ENCODE data around the gene KCNJ9. TPM values are rescaled to one million over a fixed set of nuclear protein-coding genes. Genes with fewer than 3 reads are reported as not detected.

KCNJ9 gene
- total RNA-seq, 1 experiment from 2014 or later = 0.09 TPM

- CTCF ChIA-PET = interaction anchor here (1.6 to 29.5 kb wide), 4 partner anchors 11 to 163 kb away, joined by 3 to 978 read pairs (median 34); no protein-coding TSS in a partner anchor
- Mint-ChIP-seq H3K4me3 (no peak overlapping the region), H3K4me1 (peaks cover 21% of the 10 kb centered on the region), H3K9me3 (no peaks in the 10 kb centered on the region), H3K36me3 (peaks cover 20% of the 10 kb centered on the region), H3K27me3 (ENCODE audit: low read depth) (peaks cover 13% of the 10 kb centered on the region), H3K27ac (no peak overlapping the region)
- POLR2A ChIA-PET = no interaction called here
- no peak for ATAC-seq
- no peak for TF ChIP-seq NR1H2 (CRISPR knock-in tag; IDR thresholded peaks at IDR 0.05)
- TF ChIP-seq, protein P1, sequence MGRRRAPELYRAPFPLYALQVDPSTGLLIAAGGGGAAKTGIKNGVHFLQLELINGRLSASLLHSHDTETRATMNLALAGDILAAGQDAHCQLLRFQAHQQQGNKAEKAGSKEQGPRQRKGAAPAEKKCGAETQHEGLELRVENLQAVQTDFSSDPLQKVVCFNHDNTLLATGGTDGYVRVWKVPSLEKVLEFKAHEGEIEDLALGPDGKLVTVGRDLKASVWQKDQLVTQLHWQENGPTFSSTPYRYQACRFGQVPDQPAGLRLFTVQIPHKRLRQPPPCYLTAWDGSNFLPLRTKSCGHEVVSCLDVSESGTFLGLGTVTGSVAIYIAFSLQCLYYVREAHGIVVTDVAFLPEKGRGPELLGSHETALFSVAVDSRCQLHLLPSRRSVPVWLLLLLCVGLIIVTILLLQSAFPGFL (CRISPR knock-in tag; IDR thresholded peaks at IDR 0.05; ENCODE audit: borderline replicate concordance) = no peak
- TF ChIP-seq RORB (CRISPR knock-in tag; IDR thresholded peaks at IDR 0.05) = no peak
- TF ChIP-seq HMGA2 (CRISPR knock-in tag; IDR thresholded peaks at IDR 0.05) = no peak
- TF ChIP-seq, protein P2, sequence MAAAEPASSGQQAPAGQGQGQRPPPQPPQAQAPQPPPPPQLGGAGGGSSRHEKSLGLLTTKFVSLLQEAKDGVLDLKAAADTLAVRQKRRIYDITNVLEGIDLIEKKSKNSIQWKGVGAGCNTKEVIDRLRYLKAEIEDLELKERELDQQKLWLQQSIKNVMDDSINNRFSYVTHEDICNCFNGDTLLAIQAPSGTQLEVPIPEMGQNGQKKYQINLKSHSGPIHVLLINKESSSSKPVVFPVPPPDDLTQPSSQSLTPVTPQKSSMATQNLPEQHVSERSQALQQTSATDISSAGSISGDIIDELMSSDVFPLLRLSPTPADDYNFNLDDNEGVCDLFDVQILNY (CRISPR knock-in tag; IDR thresholded peaks at IDR 0.05) = no peak
- no peak for TF ChIP-seq TEAD4 (CRISPR knock-in tag; IDR thresholded peaks at IDR 0.05)
- no peak for TF ChIP-seq FOXP1 (CRISPR knock-in tag; IDR thresholded peaks at IDR 0.05; ENCODE audit: borderline replicate concordance)
- TF ChIP-seq MYBL2 (CRISPR knock-in tag; IDR thresholded peaks at IDR 0.05) = no peak
- TF ChIP-seq CREB1 (CRISPR knock-in tag; IDR thresholded peaks at IDR 0.05) = no peak
- no peak for TF ChIP-seq FOXK1 (CRISPR knock-in tag; IDR thresholded peaks at IDR 0.05)
- TF ChIP-seq, protein P3, sequence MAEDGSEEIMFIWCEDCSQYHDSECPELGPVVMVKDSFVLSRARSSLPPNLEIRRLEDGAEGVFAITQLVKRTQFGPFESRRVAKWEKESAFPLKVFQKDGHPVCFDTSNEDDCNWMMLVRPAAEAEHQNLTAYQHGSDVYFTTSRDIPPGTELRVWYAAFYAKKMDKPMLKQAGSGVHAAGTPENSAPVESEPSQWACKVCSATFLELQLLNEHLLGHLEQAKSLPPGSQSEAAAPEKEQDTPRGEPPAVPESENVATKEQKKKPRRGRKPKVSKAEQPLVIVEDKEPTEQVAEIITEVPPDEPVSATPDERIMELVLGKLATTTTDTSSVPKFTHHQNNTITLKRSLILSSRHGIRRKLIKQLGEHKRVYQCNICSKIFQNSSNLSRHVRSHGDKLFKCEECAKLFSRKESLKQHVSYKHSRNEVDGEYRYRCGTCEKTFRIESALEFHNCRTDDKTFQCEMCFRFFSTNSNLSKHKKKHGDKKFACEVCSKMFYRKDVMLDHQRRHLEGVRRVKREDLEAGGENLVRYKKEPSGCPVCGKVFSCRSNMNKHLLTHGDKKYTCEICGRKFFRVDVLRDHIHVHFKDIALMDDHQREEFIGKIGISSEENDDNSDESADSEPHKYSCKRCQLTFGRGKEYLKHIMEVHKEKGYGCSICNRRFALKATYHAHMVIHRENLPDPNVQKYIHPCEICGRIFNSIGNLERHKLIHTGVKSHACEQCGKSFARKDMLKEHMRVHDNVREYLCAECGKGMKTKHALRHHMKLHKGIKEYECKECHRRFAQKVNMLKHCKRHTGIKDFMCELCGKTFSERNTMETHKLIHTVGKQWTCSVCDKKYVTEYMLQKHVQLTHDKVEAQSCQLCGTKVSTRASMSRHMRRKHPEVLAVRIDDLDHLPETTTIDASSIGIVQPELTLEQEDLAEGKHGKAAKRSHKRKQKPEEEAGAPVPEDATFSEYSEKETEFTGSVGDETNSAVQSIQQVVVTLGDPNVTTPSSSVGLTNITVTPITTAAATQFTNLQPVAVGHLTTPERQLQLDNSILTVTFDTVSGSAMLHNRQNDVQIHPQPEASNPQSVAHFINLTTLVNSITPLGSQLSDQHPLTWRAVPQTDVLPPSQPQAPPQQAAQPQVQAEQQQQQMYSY (CRISPR knock-in tag; IDR thresholded peaks at IDR 0.05) = no peak
- TF ChIP-seq ZNF671 (CRISPR knock-in tag; IDR thresholded peaks at IDR 0.05) = no peak
- TF ChIP-seq ZNF532 (CRISPR knock-in tag; IDR thresholded peaks at IDR 0.05; ENCODE audit: borderline replicate concordance) = no peak
- no peak for DNase-seq (ENCODE audit: low spot score)
Measured at GRCh38 chr1:160089883-160090282, 8.5 kb downstream of the KCNJ9 start.

DNA sequence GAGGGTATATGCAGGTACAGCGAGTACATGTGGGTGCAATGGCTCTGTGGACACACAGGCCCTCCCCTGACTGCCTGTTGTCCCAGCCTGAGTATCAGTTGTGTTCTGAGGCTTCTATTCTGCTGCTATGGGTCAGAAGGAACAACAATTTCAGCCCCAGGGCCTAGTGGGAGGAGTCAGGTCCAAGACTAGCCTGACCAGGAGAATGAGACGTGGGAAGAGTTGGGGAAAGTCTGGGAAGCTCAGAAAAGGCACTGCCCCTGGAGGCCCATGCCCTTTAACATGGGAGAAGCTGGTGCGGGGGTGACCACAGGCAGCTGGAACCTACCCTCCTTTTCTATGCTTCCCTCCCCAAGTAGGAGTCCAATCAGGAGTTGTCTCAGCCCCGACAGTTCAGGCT, 9.4 kb downstream of the KCNJ9 start:
- Mint-ChIP-seq H3K27me3 (ENCODE audit: low read depth) (peaks cover 4% of the 10 kb centered on the region), H3K4me1 (peaks cover 28% of the 10 kb centered on the region), H3K27ac (no peak overlapping the region; the same call in none of the 2 replicates), H3K9me3 (no peaks in the 10 kb centered on the region), H3K4me3 (no peak overlapping the region), H3K36me3 (peaks cover 22% of the 10 kb centered on the region)
- POLR2A ChIA-PET = no interaction called here
- ATAC-seq (no peak), DNase-seq (ENCODE audit: low spot score) (no peak)
- CTCF ChIA-PET = interaction anchor here (0.9 to 8.1 kb wide), 4 partner anchors 10 to 162 kb away, joined by 3 to 62 read pairs (median 5); no protein-coding TSS in a partner anchor
- no peak for TF ChIP-seq NR2C2 (CRISPR knock-in tag; IDR thresholded peaks at IDR 0.05)
- no peak for TF ChIP-seq GRHL2 (CRISPR knock-in tag; IDR thresholded peaks at IDR 0.05; ENCODE audit: insufficient replicate concordance, severe bottlenecking)
- TF ChIP-seq HMGXB4 (CRISPR knock-in tag; IDR thresholded peaks at IDR 0.05) = no peak
- no peak for TF ChIP-seq JUN (CRISPR knock-in tag; IDR thresholded peaks at IDR 0.05)
- TF ChIP-seq, protein P4, sequence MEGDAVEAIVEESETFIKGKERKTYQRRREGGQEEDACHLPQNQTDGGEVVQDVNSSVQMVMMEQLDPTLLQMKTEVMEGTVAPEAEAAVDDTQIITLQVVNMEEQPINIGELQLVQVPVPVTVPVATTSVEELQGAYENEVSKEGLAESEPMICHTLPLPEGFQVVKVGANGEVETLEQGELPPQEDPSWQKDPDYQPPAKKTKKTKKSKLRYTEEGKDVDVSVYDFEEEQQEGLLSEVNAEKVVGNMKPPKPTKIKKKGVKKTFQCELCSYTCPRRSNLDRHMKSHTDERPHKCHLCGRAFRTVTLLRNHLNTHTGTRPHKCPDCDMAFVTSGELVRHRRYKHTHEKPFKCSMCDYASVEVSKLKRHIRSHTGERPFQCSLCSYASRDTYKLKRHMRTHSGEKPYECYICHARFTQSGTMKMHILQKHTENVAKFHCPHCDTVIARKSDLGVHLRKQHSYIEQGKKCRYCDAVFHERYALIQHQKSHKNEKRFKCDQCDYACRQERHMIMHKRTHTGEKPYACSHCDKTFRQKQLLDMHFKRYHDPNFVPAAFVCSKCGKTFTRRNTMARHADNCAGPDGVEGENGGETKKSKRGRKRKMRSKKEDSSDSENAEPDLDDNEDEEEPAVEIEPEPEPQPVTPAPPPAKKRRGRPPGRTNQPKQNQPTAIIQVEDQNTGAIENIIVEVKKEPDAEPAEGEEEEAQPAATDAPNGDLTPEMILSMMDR (IDR thresholded peaks at IDR 0.05) = no peak
- TF ChIP-seq, protein P5, sequence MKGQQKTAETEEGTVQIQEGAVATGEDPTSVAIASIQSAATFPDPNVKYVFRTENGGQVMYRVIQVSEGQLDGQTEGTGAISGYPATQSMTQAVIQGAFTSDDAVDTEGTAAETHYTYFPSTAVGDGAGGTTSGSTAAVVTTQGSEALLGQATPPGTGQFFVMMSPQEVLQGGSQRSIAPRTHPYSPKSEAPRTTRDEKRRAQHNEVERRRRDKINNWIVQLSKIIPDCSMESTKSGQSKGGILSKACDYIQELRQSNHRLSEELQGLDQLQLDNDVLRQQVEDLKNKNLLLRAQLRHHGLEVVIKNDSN (CRISPR knock-in tag; IDR thresholded peaks at IDR 0.05) = no peak
